Activated naive CD4-positive, alpha-beta T cell treated with anti-CD3 and anti-CD28 coated beads, Interleukin-2, amount 50 U/mL, for 24 hours (primary cell): ENCODE measurements around the gene TTC6.

Experiments used
- H3K27ac Mint-ChIP-seq: one replicate; pipeline ENCODE4 v1.8.0; 2021; ENCODE audit warnings: mild to moderate bottlenecking, mixed read lengths
- H3K27me3 Mint-ChIP-seq: one replicate; pipeline ENCODE4 v1.8.0; 2021; ENCODE audit warnings: mixed read lengths
- H3K36me3 Mint-ChIP-seq: one replicate; pipeline ENCODE4 v1.8.0; 2021; ENCODE audit warnings: mixed read lengths
- H3K4me1 Mint-ChIP-seq: one replicate; pipeline ENCODE4 v1.8.0; 2021; ENCODE audit warnings: mixed read lengths
- H3K4me3 Mint-ChIP-seq: one replicate; pipeline ENCODE4 v1.8.0; 2021; ENCODE audit warnings: mild to moderate bottlenecking, mixed read lengths
- H3K9me3 Mint-ChIP-seq: one replicate; pipeline ENCODE4 v1.8.0; 2021; ENCODE audit warnings: mixed read lengths

Gene TTC6

DNA sequence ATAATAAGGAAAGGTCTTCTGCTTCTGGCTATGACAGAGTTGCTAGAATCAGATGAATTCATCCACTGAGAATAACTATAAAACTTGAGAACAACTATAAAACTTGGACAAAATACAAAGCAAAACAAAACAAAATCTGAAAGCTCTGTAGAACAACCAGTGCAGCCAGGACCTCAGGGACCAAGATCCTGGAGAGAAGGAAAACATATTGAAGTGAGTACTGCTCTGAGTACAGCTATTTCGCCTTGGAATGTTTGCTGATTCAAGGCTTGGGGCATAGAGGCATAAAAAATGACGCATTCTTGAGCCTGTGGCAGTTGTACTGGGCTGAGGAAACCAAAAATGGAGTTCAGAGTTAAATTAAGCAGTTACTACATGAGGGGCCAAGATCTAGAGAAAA, 22.1 kb upstream of the TTC6 start:
- no peak overlapping the region for H3K4me3 Mint-ChIP-seq
- H3K9me3 Mint-ChIP-seq: no peaks in the 10 kb centered on the region
- H3K27ac Mint-ChIP-seq: no peak overlapping the region
- no peaks in the 10 kb centered on the region for H3K36me3 Mint-ChIP-seq
- H3K27me3 Mint-ChIP-seq: peaks cover 6% of the 10 kb centered on the region
- H3K4me1 Mint-ChIP-seq: no peaks in the 10 kb centered on the region

- Mint-ChIP-seq H3K36me3 (no peaks in the 10 kb centered on the region), H3K4me1 (no peaks in the 10 kb centered on the region), H3K4me3 (no peak overlapping the region), H3K27me3 (peaks cover 13% of the 10 kb centered on the region), H3K27ac (no peak overlapping the region), H3K9me3 (peaks cover 4% of the 10 kb centered on the region)
Measured at GRCh38 chr14:37579274-37579673, 16.2 kb upstream of the TTC6 start.

GRCh38 chr14:37580146-37580545, 15.3 kb upstream of the TTC6 start:
- H3K27ac Mint-ChIP-seq: no peak overlapping the region
- H3K9me3 Mint-ChIP-seq: peaks cover 4% of the 10 kb centered on the region
- H3K4me1 Mint-ChIP-seq: no peaks in the 10 kb centered on the region
- no peak overlapping the region for H3K4me3 Mint-ChIP-seq
- peaks cover 15% of the 10 kb centered on the region for H3K27me3 Mint-ChIP-seq
- H3K36me3 Mint-ChIP-seq: no peaks in the 10 kb centered on the region

GRCh38 chr14:37583358-37584210, 11.8 kb upstream of the TTC6 start:
- Mint-ChIP-seq H3K4me3 (no peak overlapping the region), H3K27ac (no peak overlapping the region)

DNA sequence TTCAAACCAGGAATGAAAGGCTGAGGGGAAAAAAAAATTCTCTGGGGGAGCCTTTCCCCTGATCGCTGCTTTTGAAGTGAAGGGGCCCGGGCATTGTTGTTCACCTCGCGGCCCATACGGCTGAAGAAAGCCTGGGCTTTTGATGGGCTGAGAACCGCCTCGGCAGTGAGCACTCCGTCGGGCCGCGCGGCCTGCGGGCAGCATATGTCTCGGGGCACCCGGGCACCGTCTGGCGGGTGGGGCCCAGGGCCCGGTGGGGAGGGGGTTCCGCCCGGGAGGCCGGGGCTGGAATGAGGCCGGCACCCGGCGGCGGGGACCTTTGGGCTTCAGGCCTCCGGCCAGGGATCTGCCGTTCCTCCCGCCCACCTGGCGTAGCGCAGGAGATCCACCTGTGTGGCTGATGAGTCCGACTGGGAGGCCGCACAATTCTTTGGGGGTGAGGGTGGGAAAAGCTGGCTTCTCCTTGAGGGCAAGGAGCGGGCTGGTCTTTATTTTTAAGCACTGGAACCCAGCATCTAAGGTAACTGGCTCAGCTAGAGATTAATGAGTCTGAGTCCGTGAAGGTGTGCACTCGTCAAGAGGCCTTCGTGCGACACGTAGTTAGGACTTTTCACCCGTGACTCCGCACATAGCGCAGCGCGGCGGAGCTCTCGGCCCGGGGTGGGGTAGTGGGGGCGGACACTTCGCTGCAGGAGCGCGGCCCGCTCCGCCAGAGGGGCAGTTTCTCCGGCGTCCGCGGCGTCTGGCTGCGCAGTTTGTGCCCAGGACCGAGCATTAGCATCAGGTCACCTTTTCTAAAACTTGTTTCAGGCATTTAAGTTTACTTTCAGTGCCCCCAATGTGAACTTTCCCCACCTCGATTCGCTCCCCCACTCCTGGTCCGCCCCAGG, 11.0 kb upstream of the TTC6 start:
- Mint-ChIP-seq H3K27ac (no peak overlapping the region), H3K4me3 (no peak overlapping the region), H3K36me3 (no peaks in the 10 kb centered on the region), H3K9me3 (peaks cover 2% of the 10 kb centered on the region), H3K4me1 (no peaks in the 10 kb centered on the region), H3K27me3 (peaks cover 44% of the 10 kb centered on the region)

More at GRCh38 chr14:37583358-37584210, 11.8 kb upstream of the TTC6 start:
- no peaks in the 10 kb centered on the region for H3K36me3 Mint-ChIP-seq
- H3K27me3 Mint-ChIP-seq: peaks cover 38% of the 10 kb centered on the region
- peaks cover 4% of the 10 kb centered on the region for H3K9me3 Mint-ChIP-seq
- H3K4me1 Mint-ChIP-seq: no peaks in the 10 kb centered on the region

DNA sequence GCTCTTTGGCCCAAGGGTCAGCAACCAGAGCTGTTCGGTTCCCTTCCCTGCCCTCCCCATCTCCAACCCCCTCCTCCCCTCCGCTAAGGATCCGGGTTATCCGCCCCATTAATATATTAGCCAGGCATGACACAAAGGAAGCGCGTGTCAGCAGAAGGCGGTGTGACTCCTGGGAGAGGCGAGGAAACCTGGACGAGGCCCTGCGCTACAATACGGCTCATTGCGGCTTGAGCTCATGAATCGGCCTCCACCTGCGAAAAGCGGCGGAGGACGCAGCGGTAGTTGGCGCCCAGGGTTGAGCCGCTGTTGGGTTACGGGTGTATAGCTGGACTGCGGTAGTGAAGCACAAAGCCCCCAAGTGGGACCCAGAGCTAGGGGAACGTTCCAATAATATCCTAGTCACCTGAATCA, 10.3 kb upstream of the TTC6 start:
- H3K9me3 Mint-ChIP-seq: no peaks in the 10 kb centered on the region
- H3K4me1 Mint-ChIP-seq: no peaks in the 10 kb centered on the region
- no peaks in the 10 kb centered on the region for H3K36me3 Mint-ChIP-seq
- no peak overlapping the region for H3K27ac Mint-ChIP-seq
- no peak overlapping the region for H3K4me3 Mint-ChIP-seq
- H3K27me3 Mint-ChIP-seq: peaks cover 44% of the 10 kb centered on the region

GRCh38 chr14:37585971-37586796, 9.2 kb upstream of the TTC6 start:
- peaks cover 5% of the 10 kb centered on the region for H3K9me3 Mint-ChIP-seq
- H3K36me3 Mint-ChIP-seq: peaks cover 4% of the 10 kb centered on the region
- no peaks in the 10 kb centered on the region for H3K4me1 Mint-ChIP-seq
- H3K27me3 Mint-ChIP-seq: peaks cover 49% of the 10 kb centered on the region
- no peak overlapping the region for H3K4me3 Mint-ChIP-seq
- no peak overlapping the region for H3K27ac Mint-ChIP-seq

- peaks cover 51% of the 10 kb centered on the region for H3K27me3 Mint-ChIP-seq
- peaks cover 8% of the 10 kb centered on the region for H3K9me3 Mint-ChIP-seq
- no peak overlapping the region for H3K27ac Mint-ChIP-seq
- H3K4me3 Mint-ChIP-seq: no peak overlapping the region
- H3K4me1 Mint-ChIP-seq: no peaks in the 10 kb centered on the region
- H3K36me3 Mint-ChIP-seq: peaks cover 6% of the 10 kb centered on the region
Measured at GRCh38 chr14:37586797-37587130, 8.7 kb upstream of the TTC6 start.

DNA sequence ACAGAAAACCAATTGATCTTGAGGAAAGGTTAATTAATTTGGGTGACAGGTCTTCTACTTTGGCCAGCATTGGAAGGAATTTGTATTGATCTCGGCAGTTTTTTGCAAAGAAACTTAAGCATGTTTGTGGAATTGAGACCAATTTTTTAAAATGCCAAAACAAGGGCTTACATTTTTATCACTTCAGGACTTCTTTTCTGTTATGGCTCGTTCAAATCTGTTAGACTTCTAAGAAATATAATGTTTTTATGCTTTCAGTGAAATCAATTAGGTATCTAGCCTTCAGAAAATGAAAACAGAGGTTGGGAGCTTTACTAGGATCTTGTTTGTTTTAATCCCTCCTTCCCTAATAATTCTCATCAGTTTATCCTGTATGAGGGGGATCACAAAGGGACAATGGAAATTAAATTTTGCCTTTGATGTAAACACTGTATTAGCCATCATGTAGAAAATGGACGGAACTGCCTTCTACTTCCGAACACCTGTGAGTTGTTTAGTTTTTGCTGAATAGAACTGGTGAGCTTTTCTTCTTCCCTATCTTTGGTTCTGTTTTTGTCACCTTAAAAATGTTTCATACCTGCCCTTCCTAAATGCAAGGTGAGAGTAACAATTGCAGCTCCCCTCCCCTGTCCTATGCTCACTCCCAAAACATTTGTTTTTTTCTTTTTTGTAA, 8.2 kb upstream of the TTC6 start:
- peaks cover 54% of the 10 kb centered on the region for H3K27me3 Mint-ChIP-seq
- H3K36me3 Mint-ChIP-seq: peaks cover 6% of the 10 kb centered on the region
- peak overlapping the region; percentile 4 for H3K27ac Mint-ChIP-seq
- H3K4me1 Mint-ChIP-seq: no peaks in the 10 kb centered on the region
- no peak overlapping the region for H3K4me3 Mint-ChIP-seq
- H3K9me3 Mint-ChIP-seq: peaks cover 8% of the 10 kb centered on the region

DNA sequence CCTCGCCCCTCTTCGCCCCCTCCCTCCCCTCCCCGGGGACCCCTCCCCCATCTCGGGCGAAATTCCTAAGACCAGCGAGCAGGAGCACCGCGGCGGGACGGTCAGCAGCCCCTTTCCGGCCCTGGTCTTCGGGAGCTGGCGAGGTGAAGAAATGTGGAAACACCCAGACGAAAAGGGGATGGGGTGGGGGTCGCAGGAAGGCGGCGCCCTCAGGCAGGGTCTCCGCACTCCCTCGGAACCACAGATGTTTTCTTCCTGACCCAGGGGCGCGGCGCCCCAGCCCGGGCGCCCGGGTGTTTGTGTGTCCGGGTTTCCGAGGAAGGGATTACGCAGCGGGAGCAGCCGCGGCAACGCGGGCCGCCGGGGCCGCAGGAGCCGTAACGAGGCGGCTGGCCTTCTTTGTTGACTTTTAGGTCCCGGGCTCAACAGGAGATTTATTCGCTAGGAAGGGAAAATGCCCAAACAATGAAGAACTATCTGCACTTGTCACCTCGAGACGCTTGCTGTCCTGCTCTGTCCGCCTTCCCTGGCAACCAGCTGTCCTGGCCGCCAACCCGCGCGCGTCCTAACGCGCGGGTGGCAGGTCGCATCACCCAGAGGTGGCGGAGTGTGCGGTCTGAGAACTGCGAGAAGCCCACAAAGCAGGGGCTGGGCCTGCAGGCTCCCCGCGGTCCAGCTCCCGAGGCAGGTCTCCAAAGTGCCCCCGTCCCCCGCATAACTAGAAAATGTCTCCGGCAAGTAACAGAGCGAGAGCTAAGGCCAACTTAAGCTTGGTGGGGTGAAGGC, 7.4 kb upstream of the TTC6 start:
- H3K4me3 Mint-ChIP-seq: no peak overlapping the region
- H3K27ac Mint-ChIP-seq: no peak overlapping the region
- H3K36me3 Mint-ChIP-seq: peaks cover 6% of the 10 kb centered on the region
- H3K9me3 Mint-ChIP-seq: peaks cover 8% of the 10 kb centered on the region
- peaks cover 57% of the 10 kb centered on the region for H3K27me3 Mint-ChIP-seq
- no peaks in the 10 kb centered on the region for H3K4me1 Mint-ChIP-seq

DNA sequence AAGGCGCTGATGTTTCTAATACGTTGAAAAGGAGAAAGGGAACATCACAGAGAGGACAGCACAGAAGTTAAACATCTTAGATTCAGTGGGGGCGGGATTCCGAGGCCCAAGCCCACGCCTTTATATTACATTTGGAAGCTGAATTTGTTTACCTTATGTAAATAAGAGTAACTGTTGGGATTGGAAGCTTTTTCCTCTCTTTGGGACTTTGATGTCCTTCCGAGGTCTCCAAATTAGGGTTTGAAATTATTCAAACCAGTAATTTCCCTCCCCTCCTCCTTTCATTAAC, 6.8 kb upstream of the TTC6 start:
- Mint-ChIP-seq H3K27ac (no peak overlapping the region), H3K4me3 (no peak overlapping the region), H3K9me3 (peaks cover 8% of the 10 kb centered on the region), H3K36me3 (peaks cover 6% of the 10 kb centered on the region), H3K4me1 (no peaks in the 10 kb centered on the region), H3K27me3 (peaks cover 62% of the 10 kb centered on the region)

GRCh38 chr14:37588956-37589714, 6.3 kb upstream of the TTC6 start:
- Mint-ChIP-seq H3K36me3 (peaks cover 8% of the 10 kb centered on the region), H3K4me1 (peaks cover 2% of the 10 kb centered on the region), H3K9me3 (peaks cover 10% of the 10 kb centered on the region), H3K27me3 (peaks cover 68% of the 10 kb centered on the region), H3K27ac (no peak overlapping the region), H3K4me3 (no peak overlapping the region)

GRCh38 chr14:37589715-37590427, 5.6 kb upstream of the TTC6 start:
- Mint-ChIP-seq H3K9me3 (peaks cover 12% of the 10 kb centered on the region), H3K27me3 (peaks cover 69% of the 10 kb centered on the region), H3K27ac (no peak overlapping the region), H3K36me3 (peaks cover 10% of the 10 kb centered on the region), H3K4me3 (no peak overlapping the region), H3K4me1 (peaks cover 5% of the 10 kb centered on the region)
